ENCODE results near the gene DOK6. TPM values are rescaled to one million over a fixed set of nuclear protein-coding genes. Genes with fewer than 3 reads are reported as not detected.

The DOK6 gene
- total and polyA plus RNA-seq, 12 donors = 0.37 to 12.5 (median 4.6) TPM

- no peak overlapping the region for H3K4me3 ChIP-seq
- WGBS, 2 donors = 77 to 81% methylated on average over 2 of the region's 2 CpGs
- H3K36me3 ChIP-seq = no peaks in the 10 kb centered on the region
- no peak overlapping the region for H3K27ac ChIP-seq
- H3K9me3 ChIP-seq = no peaks in the 10 kb centered on the region
- DNase-seq (no peak), ATAC-seq (peak in 1 of 8 donors; percentile 24)
- no peaks in the 10 kb centered on the region for H3K27me3 ChIP-seq
- peaks cover 0 to 5% (median 0%) of the 10 kb centered on the region in 9 donors for H3K4me1 ChIP-seq
- intact Hi-C loops (cut with DNase I) = no loop called here
- TF ChIP-seq CTCF (IDR thresholded peaks at IDR 0.05) = no peak
Measured at GRCh38 chr18:69674292-69674877, 273.7 kb downstream of the DOK6 start.

- no peak overlapping the region for H3K4me3 ChIP-seq
- WGBS, 2 donors = 94 to 99% methylated on average over 2 of the region's 2 CpGs
- H3K36me3 ChIP-seq = no peaks in the 10 kb centered on the region
- H3K9me3 ChIP-seq = no peaks in the 10 kb centered on the region
- H3K27me3 ChIP-seq = no peaks in the 10 kb centered on the region
- H3K27ac ChIP-seq = no peak overlapping the region
- intact Hi-C loops (cut with DNase I) = no loop called here
- no peak for DNase-seq
- TF ChIP-seq CTCF (IDR thresholded peaks at IDR 0.05) = no peak
- no peak for ATAC-seq
- H3K4me1 ChIP-seq = peaks cover 0 to 5% (median 0%) of the 10 kb centered on the region in 9 donors
Measured at GRCh38 chr18:69674966-69675365, 274.3 kb downstream of the DOK6 start.

- no peak overlapping the region for H3K27ac ChIP-seq
- 95 to 98% methylated on average over 6 of the region's 6 CpGs for WGBS, 2 donors
- no peak overlapping the region for H3K4me3 ChIP-seq
- ATAC-seq (no peak), DNase-seq (no peak)
- H3K27me3 ChIP-seq = no peaks in the 10 kb centered on the region
- H3K4me1 ChIP-seq = peaks cover 0 to 5% (median 0%) of the 10 kb centered on the region in 9 donors
- no peaks in the 10 kb centered on the region for H3K9me3 ChIP-seq
- no peak for TF ChIP-seq CTCF (IDR thresholded peaks at IDR 0.05)
- no peaks in the 10 kb centered on the region for H3K36me3 ChIP-seq
- intact Hi-C loops (cut with DNase I) = no loop called here
Measured at GRCh38 chr18:69677595-69677994, 276.9 kb downstream of the DOK6 start.

GRCh38 chr18:69680123-69680522 lies 279.4 kb downstream of the DOK6 start:
- DNase-seq (no peak), ATAC-seq (peak in 2 of 8 donors; percentile 21 to 57)
- intact Hi-C loops (cut with DNase I) = loop anchor here in 1 of 10 donors (5.0 kb wide), 1 partner anchor 757 kb away; no protein-coding TSS in a partner anchor
- peaks cover 0 to 4% (median 0%) of the 10 kb centered on the region in 9 donors for H3K4me1 ChIP-seq
- H3K27me3 ChIP-seq = no peaks in the 10 kb centered on the region
- no peaks in the 10 kb centered on the region for H3K9me3 ChIP-seq
- no peaks in the 10 kb centered on the region for H3K36me3 ChIP-seq
- H3K4me3 ChIP-seq = no peak overlapping the region
- TF ChIP-seq CTCF (IDR thresholded peaks at IDR 0.05) = no peak
- 55 to 60% methylated on average over 4 of the region's 4 CpGs for WGBS, 2 donors
- no peak overlapping the region for H3K27ac ChIP-seq
